ENCODE results near the gene PKP4. TPM values are rescaled to one million over a fixed set of nuclear protein-coding genes. Genes with fewer than 3 reads are reported as not detected.
"Not testable (repeated sequence)": the region's sequence is repeated elsewhere in the genome, so short reads cannot be mapped to it uniquely, and the experiment has no call there.

PKP4 gene
- total and polyA plus RNA-seq, 2 experiments from 2014 or later, result 35.7 to 92.3 TPM

DNA sequence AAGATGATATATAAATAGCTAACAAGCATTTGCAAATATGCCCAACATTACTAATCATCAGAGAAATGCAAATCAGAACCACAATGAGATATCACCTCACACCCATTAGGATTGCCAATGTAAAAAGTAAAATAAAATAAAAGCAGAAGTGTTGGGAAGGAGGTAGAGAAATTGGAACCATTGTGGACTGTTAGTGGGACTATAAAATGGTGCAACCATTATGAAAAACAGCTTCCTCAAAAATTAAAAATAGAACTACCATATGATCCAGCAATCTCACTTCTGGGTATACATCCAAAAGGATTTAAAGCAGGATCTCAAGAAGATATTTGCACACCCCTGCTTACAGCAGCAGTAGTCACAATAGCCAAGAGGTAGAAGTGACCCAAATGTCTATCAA lies 238.6 kb downstream of the PKP4 start:
- no peak for DNase-seq (ENCODE audit: low spot score)
- no peak overlapping the region for H3K4me3 ChIP-seq
- H3F3A ChIP-seq (replicated peaks; ENCODE audit: low read depth), result no peaks in the 10 kb centered on the region
- TF ChIP-seq EZH2 (IDR thresholded peaks at IDR 0.05; ENCODE audit: low read depth, unreplicated experiment) (no peak), STAT1 (IDR thresholded peaks at IDR 0.05; ENCODE audit: unreplicated experiment) (no peak), NANOG (IDR thresholded peaks at IDR 0.05; ENCODE audit: borderline replicate concordance) (no peak), EZH2phosphoT487 (IDR thresholded peaks at IDR 0.05; ENCODE audit: unreplicated experiment) (no peak)
- TF ChIP-seq, protein P1, sequence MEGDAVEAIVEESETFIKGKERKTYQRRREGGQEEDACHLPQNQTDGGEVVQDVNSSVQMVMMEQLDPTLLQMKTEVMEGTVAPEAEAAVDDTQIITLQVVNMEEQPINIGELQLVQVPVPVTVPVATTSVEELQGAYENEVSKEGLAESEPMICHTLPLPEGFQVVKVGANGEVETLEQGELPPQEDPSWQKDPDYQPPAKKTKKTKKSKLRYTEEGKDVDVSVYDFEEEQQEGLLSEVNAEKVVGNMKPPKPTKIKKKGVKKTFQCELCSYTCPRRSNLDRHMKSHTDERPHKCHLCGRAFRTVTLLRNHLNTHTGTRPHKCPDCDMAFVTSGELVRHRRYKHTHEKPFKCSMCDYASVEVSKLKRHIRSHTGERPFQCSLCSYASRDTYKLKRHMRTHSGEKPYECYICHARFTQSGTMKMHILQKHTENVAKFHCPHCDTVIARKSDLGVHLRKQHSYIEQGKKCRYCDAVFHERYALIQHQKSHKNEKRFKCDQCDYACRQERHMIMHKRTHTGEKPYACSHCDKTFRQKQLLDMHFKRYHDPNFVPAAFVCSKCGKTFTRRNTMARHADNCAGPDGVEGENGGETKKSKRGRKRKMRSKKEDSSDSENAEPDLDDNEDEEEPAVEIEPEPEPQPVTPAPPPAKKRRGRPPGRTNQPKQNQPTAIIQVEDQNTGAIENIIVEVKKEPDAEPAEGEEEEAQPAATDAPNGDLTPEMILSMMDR (conservative IDR thresholded peaks at IDR 0.05; ENCODE audit: low read depth in 2 of 2), result no peak
- TF ChIP-seq, protein P2, sequence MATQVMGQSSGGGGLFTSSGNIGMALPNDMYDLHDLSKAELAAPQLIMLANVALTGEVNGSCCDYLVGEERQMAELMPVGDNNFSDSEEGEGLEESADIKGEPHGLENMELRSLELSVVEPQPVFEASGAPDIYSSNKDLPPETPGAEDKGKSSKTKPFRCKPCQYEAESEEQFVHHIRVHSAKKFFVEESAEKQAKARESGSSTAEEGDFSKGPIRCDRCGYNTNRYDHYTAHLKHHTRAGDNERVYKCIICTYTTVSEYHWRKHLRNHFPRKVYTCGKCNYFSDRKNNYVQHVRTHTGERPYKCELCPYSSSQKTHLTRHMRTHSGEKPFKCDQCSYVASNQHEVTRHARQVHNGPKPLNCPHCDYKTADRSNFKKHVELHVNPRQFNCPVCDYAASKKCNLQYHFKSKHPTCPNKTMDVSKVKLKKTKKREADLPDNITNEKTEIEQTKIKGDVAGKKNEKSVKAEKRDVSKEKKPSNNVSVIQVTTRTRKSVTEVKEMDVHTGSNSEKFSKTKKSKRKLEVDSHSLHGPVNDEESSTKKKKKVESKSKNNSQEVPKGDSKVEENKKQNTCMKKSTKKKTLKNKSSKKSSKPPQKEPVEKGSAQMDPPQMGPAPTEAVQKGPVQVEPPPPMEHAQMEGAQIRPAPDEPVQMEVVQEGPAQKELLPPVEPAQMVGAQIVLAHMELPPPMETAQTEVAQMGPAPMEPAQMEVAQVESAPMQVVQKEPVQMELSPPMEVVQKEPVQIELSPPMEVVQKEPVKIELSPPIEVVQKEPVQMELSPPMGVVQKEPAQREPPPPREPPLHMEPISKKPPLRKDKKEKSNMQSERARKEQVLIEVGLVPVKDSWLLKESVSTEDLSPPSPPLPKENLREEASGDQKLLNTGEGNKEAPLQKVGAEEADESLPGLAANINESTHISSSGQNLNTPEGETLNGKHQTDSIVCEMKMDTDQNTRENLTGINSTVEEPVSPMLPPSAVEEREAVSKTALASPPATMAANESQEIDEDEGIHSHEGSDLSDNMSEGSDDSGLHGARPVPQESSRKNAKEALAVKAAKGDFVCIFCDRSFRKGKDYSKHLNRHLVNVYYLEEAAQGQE (IDR thresholded peaks at IDR 0.05; ENCODE audit: unreplicated experiment), result no peak
- H3K27me3 ChIP-seq (ENCODE audit: insufficient read depth), result no peaks in the 10 kb centered on the region
- H3K9me2 ChIP-seq (ENCODE audit: insufficient read depth), result peaks cover 5% of the 10 kb centered on the region; the same call in 1 of the 2 replicates
- peaks cover 18% of the 10 kb centered on the region for H3K9me3 Mint-ChIP-seq
- H3K4me1 ChIP-seq (ENCODE audit: insufficient read depth), result no peaks in the 10 kb centered on the region
- H3K27ac ChIP-seq (ENCODE audit: low read depth), result no peak overlapping the region
- no peaks in the 10 kb centered on the region for H3K4me1 Mint-ChIP-seq
- no peaks in the 10 kb centered on the region for H3K79me2 ChIP-seq (replicated peaks; ENCODE audit: insufficient read depth)
- H4K20me1 ChIP-seq (replicated peaks; ENCODE audit: insufficient read depth), result no peaks in the 10 kb centered on the region
- peaks cover 2% of the 10 kb centered on the region for H3K27me3 Mint-ChIP-seq (ENCODE audit: insufficient read depth, low read depth, poor library complexity)
- peaks cover 9% of the 10 kb centered on the region; the same call in 2 of the 3 replicates for H3K36me3 Mint-ChIP-seq (ENCODE audit: low read depth)
- ATAC-seq, result no peak
- H3K36me3 ChIP-seq (ENCODE audit: insufficient read depth), result no peaks in the 10 kb centered on the region
- H3K27ac Mint-ChIP-seq, result no peak overlapping the region
- no peak overlapping the region for H3K4me3 Mint-ChIP-seq
- no peak overlapping the region for H3K4me2 ChIP-seq
- H2AFZ ChIP-seq, result no peak overlapping the region

DNA sequence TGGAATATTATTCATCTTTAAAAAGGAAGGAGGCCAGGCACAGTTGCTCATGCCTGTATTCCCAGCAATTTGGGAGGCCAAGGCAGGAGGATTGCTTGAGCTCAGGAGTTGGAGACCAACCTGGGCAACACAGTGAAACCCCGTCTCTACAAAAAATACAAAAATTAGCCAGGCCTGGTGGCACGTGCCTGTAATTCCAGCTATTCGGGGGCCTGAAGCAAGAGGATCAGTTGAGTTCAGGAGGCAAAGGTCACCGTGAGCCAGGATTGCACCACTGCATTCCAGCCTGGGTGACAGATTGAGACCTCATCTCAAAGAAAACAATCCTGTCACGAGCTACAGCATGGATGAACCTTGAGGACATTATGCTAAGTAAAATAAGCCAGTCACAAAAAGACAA lies 239.0 kb downstream of the PKP4 start:
- peaks cover 18% of the 10 kb centered on the region for H3K9me3 Mint-ChIP-seq
- not testable (repeated sequence) for H3K27ac ChIP-seq (ENCODE audit: low read depth); H3K27me3 ChIP-seq (ENCODE audit: insufficient read depth); H4K20me1 ChIP-seq (replicated peaks; ENCODE audit: insufficient read depth); H3K27ac Mint-ChIP-seq; H3K4me1 ChIP-seq (ENCODE audit: insufficient read depth); ATAC-seq; H3K4me3 ChIP-seq; DNase-seq (ENCODE audit: low spot score); H2AFZ ChIP-seq; H3F3A ChIP-seq (replicated peaks; ENCODE audit: low read depth); H3K4me3 Mint-ChIP-seq; H3K4me1 Mint-ChIP-seq; H3K36me3 ChIP-seq (ENCODE audit: insufficient read depth); H3K9me2 ChIP-seq (ENCODE audit: insufficient read depth); H3K36me3 Mint-ChIP-seq (ENCODE audit: low read depth); H3K4me2 ChIP-seq; H3K79me2 ChIP-seq (replicated peaks; ENCODE audit: insufficient read depth); H3K27me3 Mint-ChIP-seq (ENCODE audit: insufficient read depth, low read depth, poor library complexity)
